Measurements from ENCODE around the gene SAP30BP. TPM values are rescaled to one million over a fixed set of nuclear protein-coding genes. Genes with fewer than 3 reads are reported as not detected.

Gene SAP30BP
- total RNA-seq, 1 experiment from 2014 or later = 149 TPM

- Histone ChIP-seq H3K9ac (ENCODE audit: low read length) (no peak overlapping the region), H3K36me3 (ENCODE audit: control insufficient read depth in 1 of 2, insufficient read depth in 2 of 2, low read length in 2 of 2) (0 out of 4 replicates have a peak, but pooled peaks cover 0 to 3% of the 10 kb centered on the region in 2 experiments), H3K4me3 (replicated peaks in 1 of 2; ENCODE audit: low read depth in 1 of 2, low read length in 2 of 2) (no peak overlapping the region), H3K27ac (ENCODE audit: low read depth, low read length) (no peak overlapping the region), H4K20me1 (ENCODE audit: insufficient read depth) (no peaks in the 10 kb centered on the region), H3K27me3 (ENCODE audit: insufficient read depth, low read length) (no peaks in the 10 kb centered on the region), H3K79me2 (ENCODE audit: insufficient read depth, low read length) (no peaks in the 10 kb centered on the region), H3K4me1 (ENCODE audit: control insufficient read depth in 1 of 2, insufficient read depth in 2 of 2, low read length in 2 of 2) (peaks cover 39 to 66% of the 10 kb centered on the region in 2 experiments), H2AFZ (ENCODE audit: low read depth, low read length, poor library complexity, severe bottlenecking) (no peak overlapping the region), H3K9me3 (ENCODE audit: control insufficient read depth in 1 of 2, insufficient read depth in 1 of 2, low read depth in 1 of 2, low read length in 2 of 2) (no peaks in the 10 kb centered on the region), H3K9me2 (ENCODE audit: insufficient read depth) (no peaks in the 10 kb centered on the region), H3K4me2 (ENCODE audit: low read length) (no peak overlapping the region)
- POLR2A ChIA-PET = interaction anchor here (1.6 to 1.7 kb wide), 2 partner anchors 12 to 139 kb away, joined by 4 read pairs; no protein-coding TSS in a partner anchor
- CTCF ChIA-PET = interaction anchor here (1.8 to 3.0 kb wide), 4 partner anchors 8 to 106 kb away, joined by 6 to 25 read pairs (median 8); partner anchors contain the start of gene SMIM5
- TF ChIP-seq, protein P1, sequence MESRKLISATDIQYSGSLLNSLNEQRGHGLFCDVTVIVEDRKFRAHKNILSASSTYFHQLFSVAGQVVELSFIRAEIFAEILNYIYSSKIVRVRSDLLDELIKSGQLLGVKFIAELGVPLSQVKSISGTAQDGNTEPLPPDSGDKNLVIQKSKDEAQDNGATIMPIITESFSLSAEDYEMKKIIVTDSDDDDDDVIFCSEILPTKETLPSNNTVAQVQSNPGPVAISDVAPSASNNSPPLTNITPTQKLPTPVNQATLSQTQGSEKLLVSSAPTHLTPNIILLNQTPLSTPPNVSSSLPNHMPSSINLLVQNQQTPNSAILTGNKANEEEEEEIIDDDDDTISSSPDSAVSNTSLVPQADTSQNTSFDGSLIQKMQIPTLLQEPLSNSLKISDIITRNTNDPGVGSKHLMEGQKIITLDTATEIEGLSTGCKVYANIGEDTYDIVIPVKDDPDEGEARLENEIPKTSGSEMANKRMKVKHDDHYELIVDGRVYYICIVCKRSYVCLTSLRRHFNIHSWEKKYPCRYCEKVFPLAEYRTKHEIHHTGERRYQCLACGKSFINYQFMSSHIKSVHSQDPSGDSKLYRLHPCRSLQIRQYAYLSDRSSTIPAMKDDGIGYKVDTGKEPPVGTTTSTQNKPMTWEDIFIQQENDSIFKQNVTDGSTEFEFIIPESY (IDR thresholded peaks at IDR 0.05; ENCODE audit: extremely low read depth, insufficient replicate concordance, low read length) = no peak
- TF ChIP-seq ZNF274 (IDR thresholded peaks at IDR 0.05; ENCODE audit: low read depth, low read length) (no peak), YY1 (IDR thresholded peaks at IDR 0.05; ENCODE audit: extremely low read depth, insufficient replicate concordance, low read depth, low read length) (no peak), MAX (IDR thresholded peaks at IDR 0.05) (no peak), CBX3 (IDR thresholded peaks at IDR 0.05; ENCODE audit: low read depth) (no peak), ATF3 (IDR thresholded peaks at IDR 0.05) (no peak), SP1 (IDR thresholded peaks at IDR 0.05; ENCODE audit: low read depth) (no peak), SRF (IDR thresholded peaks at IDR 0.05; ENCODE audit: low read depth) (no peak), POLR2A (IDR thresholded peaks at IDR 0.05; ENCODE audit: borderline replicate concordance, extremely low read depth, insufficient read depth, insufficient read length) (no peak), CEBPB (IDR thresholded peaks at IDR 0.05; ENCODE audit: low read depth) (no peak), ELF1 (IDR thresholded peaks at IDR 0.05; ENCODE audit: borderline replicate concordance, low read depth) (no peak), POLR2AphosphoS5 (IDR thresholded peaks at IDR 0.05; ENCODE audit: low read depth, low read length) (no peak), ZFX (IDR thresholded peaks at IDR 0.05) (no peak), EGR1 (IDR thresholded peaks at IDR 0.05; ENCODE audit: low read depth) (no peak)
- ATAC-seq (no peak), DNase-seq (ENCODE audit: low read depth, low spot score) (no peak)
- no TSS peak for BruUV-seq (replicated peaks)
- intact Hi-C loops (cut with micrococcal nuclease) = no loop called here
- RAD21 ChIA-PET (ENCODE audit: low non-redundant PET in 1 of 2, low total read pairs in 2 of 2, uncharacterized antibody in 2 of 2, unreplicated experiment in 2 of 2) = no interaction called here
These were observed 25.8 kb upstream of the SAP30BP start for GRCh38 chr17:75641343-75641742.
